Measurements from ENCODE around the gene TOP1. TPM values are rescaled to one million over a fixed set of nuclear protein-coding genes. Genes with fewer than 3 reads are reported as not detected.

The TOP1 gene
- total RNA-seq, 1 donor from 2014 or later: 52.0 TPM

DNA sequence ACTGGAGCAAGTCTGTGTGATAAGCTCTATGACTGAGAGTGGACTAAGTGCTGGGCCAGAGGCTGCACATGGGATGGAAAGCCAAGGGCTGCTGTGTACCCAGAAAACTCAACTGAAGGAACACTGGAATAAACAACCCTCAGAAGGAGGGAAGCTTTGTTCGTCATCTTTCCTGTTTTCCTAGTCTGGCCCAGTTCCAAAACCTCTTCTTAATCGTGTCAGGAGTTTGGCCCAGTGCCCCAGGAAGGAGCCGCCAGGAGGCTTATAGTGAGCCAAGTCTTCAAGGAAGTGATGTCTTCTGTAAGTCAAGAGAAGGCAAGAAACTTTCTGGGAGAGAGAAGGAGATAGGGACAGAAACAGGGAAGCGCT lies 23.3 kb upstream of the TOP1 start:
- TF ChIP-seq, protein P1, sequence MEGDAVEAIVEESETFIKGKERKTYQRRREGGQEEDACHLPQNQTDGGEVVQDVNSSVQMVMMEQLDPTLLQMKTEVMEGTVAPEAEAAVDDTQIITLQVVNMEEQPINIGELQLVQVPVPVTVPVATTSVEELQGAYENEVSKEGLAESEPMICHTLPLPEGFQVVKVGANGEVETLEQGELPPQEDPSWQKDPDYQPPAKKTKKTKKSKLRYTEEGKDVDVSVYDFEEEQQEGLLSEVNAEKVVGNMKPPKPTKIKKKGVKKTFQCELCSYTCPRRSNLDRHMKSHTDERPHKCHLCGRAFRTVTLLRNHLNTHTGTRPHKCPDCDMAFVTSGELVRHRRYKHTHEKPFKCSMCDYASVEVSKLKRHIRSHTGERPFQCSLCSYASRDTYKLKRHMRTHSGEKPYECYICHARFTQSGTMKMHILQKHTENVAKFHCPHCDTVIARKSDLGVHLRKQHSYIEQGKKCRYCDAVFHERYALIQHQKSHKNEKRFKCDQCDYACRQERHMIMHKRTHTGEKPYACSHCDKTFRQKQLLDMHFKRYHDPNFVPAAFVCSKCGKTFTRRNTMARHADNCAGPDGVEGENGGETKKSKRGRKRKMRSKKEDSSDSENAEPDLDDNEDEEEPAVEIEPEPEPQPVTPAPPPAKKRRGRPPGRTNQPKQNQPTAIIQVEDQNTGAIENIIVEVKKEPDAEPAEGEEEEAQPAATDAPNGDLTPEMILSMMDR (IDR thresholded peaks at IDR 0.05): no peak
- ATAC-seq (peak; percentile 63 to 72), DNase-seq (peak; percentile 86)
- no peak overlapping the region for H3K4me3 ChIP-seq
- no peaks in the 10 kb centered on the region for H3K9me3 ChIP-seq
- H3K27ac ChIP-seq: peak overlapping the region; percentile 94
- H3K36me3 ChIP-seq: no peaks in the 10 kb centered on the region
- H3K27me3 ChIP-seq (ENCODE audit: low read depth): no peaks in the 10 kb centered on the region
- intact Hi-C loops (cut with DNase I): no loop called here
- peaks cover 73% of the 10 kb centered on the region for H3K4me1 ChIP-seq

DNA sequence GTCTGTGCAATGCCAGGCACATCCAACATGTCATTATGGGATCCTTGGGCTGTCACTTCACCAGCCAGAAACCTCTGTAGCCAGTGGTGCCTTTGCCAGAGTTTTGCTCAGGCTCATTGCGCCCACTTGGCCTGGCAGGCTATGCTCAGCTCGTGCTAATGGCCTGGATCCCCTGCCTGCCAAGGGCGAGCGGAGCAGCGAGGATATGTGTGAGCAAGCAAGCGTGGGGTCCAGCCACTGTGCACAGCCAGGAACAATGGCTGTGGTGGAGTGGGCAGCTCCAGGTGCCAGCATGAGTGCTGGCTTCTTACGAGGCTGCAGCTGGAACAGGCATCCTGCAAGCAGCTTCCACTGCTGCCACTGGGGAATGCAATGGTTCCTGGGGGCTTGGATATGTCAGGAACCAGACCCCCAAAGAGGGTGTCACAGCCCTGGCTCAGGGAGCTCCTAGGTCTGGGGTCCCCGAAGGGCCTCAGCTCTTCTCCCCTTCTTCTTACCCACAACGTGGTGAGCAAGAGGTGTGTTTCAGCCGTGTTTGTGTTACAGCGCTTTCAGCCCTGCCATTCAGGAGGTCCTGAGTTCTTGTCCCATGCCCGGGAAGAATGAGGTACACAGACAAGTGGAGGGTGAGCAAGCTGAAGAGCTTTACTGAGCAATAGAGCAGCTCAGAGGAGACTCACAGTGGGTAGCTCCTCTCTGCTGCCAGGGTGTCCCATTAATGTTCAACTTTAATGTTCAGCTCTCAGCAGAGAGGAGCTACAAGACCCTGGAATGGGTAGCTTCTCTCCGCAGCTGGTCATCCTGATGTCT lies 22.3 kb upstream of the TOP1 start:
- peak overlapping the region; percentile 94 for H3K27ac ChIP-seq
- ATAC-seq (no peak), DNase-seq (no peak)
- H3K27me3 ChIP-seq (ENCODE audit: low read depth): no peaks in the 10 kb centered on the region
- H3K9me3 ChIP-seq: no peaks in the 10 kb centered on the region
- TF ChIP-seq, protein P1 (IDR thresholded peaks at IDR 0.05): no peak
- H3K36me3 ChIP-seq: no peaks in the 10 kb centered on the region
- no peak overlapping the region for H3K4me3 ChIP-seq
- intact Hi-C loops (cut with DNase I): no loop called here
- peaks cover 72% of the 10 kb centered on the region for H3K4me1 ChIP-seq

DNA sequence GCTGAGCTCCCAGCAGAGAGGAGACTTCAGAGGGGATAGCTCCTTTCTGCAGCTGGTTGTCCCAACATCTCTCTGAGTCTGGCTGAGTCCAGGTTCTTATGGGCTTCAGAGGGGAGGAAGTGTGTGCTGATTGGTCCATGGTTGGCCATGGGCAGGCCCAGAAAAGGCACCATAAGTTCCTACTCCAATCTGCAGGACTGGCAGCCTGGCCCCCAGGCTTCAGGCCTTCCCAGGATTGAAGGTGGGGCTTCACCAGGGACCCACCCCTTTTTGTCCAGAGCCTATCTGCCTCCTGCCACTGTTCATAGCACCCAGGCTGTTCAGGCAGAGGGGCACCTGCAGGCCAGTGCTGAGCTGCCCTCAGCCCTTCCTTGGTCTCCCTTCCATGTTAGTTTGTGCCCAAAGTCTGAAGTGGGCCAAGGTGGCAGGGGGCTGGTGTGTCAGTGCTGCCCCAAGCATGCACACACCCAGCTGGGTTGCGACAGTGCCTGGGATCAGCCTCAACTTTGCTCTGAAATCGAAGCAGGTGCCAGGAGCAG lies 21.6 kb upstream of the TOP1 start:
- H3K9me3 ChIP-seq: no peaks in the 10 kb centered on the region
- TF ChIP-seq, protein P1 (IDR thresholded peaks at IDR 0.05): no peak
- H3K27ac ChIP-seq: peak overlapping the region; percentile 20
- ATAC-seq (no peak), DNase-seq (no peak)
- no peaks in the 10 kb centered on the region for H3K36me3 ChIP-seq
- H3K4me1 ChIP-seq: peaks cover 68% of the 10 kb centered on the region
- H3K27me3 ChIP-seq (ENCODE audit: low read depth): no peaks in the 10 kb centered on the region
- intact Hi-C loops (cut with DNase I): no loop called here
- no peak overlapping the region for H3K4me3 ChIP-seq

DNA sequence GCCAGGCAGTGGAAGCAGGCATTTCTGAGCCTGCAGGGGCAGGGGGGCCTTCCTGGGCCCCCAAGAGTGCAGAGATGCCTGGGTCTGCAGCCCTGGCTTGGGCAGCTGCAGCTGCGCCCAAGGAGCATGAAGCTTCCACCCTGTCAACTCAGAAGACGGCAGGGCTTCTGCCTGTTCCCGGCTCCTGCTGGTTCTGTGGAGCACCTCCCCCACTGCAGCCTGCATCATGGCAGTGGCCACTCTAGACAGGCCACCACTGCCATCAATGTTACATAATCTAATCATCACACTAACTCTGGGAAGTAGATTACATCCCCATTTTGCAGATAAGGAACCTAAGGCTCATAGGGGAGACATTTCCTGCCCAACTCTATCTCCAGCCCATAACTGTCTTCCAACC lies 21.1 kb upstream of the TOP1 start:
- Histone ChIP-seq H3K4me3 (no peak overlapping the region), H3K4me1 (peaks cover 66% of the 10 kb centered on the region), H3K27me3 (ENCODE audit: low read depth) (no peaks in the 10 kb centered on the region), H3K27ac (peak overlapping the region; percentile 46), H3K9me3 (no peaks in the 10 kb centered on the region), H3K36me3 (no peaks in the 10 kb centered on the region)
- TF ChIP-seq, protein P1 (IDR thresholded peaks at IDR 0.05): no peak
- intact Hi-C loops (cut with DNase I): no loop called here
- DNase-seq (no peak), ATAC-seq (no peak)

DNA sequence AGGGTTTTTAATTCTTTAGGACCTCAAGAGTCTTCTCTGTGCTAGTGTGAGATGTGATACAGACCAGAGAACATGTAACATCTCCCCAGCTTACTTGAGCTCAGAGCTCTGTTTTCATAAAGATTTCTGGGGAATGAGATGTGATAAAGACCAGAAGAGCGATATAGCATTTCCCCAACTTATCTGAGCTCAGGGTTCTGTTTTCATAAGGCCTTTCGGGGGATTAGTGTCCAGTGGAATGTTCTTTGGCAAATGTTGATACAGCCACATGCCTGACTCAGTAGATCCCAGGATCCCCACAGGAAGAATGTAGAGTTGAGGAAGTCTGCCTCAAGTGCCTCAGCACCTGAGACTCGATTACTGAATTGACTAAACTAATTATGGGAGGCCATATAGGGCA lies 18.7 kb upstream of the TOP1 start:
- H3K4me1 ChIP-seq: peaks cover 52% of the 10 kb centered on the region

More for the DNA sequence above, 18.7 kb upstream of the TOP1 start:
- DNase-seq (no peak), ATAC-seq (no peak)
- no peak overlapping the region for H3K27ac ChIP-seq
- no peaks in the 10 kb centered on the region for H3K9me3 ChIP-seq
- H3K36me3 ChIP-seq: no peaks in the 10 kb centered on the region
- no peak overlapping the region for H3K4me3 ChIP-seq
- TF ChIP-seq, protein P1 (IDR thresholded peaks at IDR 0.05): no peak
- intact Hi-C loops (cut with DNase I): no loop called here
- no peaks in the 10 kb centered on the region for H3K27me3 ChIP-seq (ENCODE audit: low read depth)
